HG02885 (cell line): ENCODE measurements around the gene KAT2A.
"Not testable (repeated sequence)": the region's sequence is repeated elsewhere in the genome, so short reads cannot be mapped to it uniquely, and the experiment has no call there.

Experiments
- ATAC-seq: cut with Tn5 transposase; IDR thresholded peaks from one replicate; pipeline ENCODE4 v1.9.1; 2021; ENCODE audit warnings: mild to moderate bottlenecking; ENCODE audit not compliant: unreplicated experiment, poor library complexity

Gene KAT2A

DNA sequence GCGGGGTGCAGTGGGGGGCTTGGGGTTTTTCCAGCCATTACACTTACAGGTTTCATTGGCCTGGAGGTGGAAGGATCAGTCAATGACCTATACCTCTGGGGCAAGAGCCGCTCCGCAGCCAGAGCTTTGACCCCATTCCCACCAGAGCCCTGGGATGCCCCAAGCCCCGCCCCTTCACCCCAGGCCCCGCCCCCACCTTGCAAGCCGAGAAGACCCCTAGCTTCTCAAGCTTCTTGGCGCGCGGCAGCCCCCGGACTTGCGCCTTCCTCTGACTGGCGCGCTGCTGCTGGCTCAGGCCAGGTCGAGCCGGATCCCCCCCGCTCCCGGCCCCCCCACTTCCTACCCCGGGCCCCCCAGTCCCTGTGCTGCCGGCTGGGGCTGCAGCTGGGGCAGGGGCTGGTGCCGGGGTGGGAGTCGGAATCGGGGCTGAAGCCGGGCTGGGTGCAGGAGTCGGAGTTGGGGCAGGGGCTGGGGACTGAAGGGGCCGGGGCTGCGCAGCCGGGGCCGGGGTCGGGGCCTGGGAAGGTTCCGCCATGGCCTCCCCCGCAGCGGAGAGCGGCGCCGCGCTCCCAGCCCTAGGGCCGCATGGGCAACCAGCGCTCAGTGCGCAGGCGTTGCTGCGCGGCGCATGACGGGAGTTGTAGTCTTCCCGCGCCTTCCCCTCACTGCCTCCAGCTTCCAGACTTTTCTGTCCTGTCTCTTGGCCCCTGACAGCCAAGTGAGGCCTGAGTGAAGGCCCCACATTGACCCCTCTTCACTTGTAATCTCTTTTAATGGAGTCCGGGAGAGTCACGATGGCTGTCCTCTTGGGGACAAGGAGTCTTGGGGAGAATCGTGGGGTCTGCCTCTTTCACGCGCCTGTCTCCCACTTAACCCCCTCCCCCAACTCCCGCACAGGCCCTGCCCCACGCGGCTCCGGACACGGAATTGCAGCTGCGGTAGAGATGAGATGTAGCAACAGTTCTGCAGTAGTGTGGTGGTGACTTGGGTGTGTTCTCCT lies at the start of gene KAT2A:
Gene KAT2A, minus strand, starts transcription at position 598 of the 1,000 bp plus-strand sequence. Its CDS starts 63 bp downstream, at position 535.
- peak; percentile 78 for ATAC-seq

DNA sequence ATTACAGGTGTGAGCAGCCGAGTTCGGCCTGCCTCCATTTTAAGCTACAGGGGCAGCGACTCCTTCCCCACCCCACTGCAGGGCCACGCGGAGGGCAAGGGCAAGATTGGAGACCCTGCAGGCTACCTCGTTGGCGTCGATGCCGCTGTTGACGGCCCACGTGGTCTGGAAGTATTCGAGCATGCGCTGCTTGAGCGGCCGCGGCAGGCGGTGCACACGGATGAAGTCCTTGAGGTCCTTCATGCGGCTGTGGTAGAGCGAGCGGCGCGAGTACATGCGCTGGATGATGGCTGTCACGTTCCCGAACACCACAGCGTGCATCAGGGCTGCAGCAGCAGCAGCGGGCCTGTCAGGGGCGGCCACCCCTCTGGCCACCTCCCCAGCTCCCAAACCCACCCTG lies 48.2 kb upstream of the KAT2A start:
- no peak for ATAC-seq

- ATAC-seq: no peak
Measured at GRCh38 chr17:42167807-42168206, 46.6 kb upstream of the KAT2A start.

DNA sequence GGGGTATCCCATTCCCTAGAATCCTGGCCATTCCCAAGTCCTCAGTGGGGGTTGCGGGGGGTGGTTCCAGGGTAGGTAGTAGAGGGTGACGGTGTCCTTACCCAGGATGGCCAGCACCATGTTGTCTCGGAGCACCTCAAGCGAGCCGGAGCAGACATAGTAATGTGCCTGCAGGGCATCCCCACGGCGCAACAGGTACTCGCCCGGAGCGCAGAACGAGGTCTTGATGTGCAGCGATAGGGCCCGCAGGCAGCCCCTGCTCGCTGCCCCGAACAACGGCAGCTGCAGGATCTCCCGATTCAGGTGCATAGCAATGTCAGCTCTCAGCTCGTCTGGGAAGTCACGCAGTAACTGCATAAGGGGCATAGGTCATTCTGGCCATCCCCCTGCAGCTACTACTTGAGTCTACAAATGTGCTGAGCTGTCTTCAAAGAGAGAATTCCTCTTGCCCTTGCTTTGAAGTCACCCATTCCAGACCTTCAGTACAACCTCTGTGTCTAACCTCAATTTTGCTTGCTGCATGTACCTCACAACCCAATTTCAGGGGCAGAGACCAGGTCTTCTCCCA lies 45.1 kb upstream of the KAT2A start:
- no peak for ATAC-seq

DNA sequence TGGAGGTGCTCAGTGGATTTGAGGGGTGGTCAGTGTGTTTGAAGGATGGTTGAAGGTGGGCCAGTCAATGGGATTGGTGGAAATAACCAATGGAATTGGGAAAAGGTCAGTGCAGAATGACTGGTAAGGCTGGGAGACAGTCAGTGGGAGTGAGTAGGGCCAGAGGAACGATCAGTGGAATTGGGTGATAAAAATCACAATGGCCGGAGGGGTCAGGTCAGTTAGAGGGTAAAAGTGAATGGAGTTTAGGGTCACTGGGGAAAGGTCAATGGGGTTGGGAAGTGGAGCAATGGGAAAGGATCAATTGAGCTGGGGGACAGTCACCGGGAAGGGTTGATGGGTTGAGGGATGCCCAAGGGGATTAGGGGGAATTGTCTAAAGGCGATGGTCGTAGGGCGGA lies 44.6 kb upstream of the KAT2A start:
- ATAC-seq: no peak

- ATAC-seq: no peak
Measured at GRCh38 chr17:42163696-42164407, 42.7 kb upstream of the KAT2A start.

DNA sequence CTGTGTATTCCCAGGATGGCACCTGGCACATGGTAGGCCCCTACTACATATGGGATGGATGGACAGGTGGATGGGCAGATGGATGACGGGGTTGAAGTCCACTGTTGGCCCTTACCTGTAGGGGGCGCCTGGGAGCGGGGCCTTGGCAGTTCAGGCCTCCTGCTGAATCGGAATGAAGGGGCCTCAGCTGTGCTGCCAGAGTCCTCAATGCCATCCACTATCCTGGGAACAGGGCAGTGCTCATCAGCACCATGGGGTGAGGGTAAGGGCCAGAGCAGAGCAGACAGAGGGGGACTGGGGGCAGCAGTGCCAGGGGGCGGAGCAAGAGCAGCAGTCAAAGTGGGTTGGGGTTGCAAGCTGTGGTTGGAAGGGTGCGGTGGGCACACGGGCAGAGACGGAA lies 41.9 kb upstream of the KAT2A start:
- ATAC-seq: no peak

DNA sequence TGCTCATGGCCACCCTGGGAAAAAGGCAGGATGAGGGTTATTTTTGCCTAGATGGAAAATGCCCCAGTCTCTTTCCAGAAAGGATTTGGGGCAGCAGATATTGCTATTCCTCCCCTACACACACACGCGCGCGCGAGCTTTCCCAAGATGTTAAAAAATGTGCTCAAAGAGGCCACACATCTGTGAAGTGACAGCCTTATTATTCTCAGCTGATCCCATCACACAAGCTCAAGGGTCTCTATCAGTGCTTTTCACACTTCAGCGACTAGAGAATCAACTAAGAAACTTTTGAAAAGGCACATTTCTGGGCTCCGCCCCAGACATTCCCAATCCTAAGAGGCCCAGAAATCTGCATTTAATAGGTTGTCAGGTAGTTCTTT lies 39.4 kb upstream of the KAT2A start:
- ATAC-seq: no peak

- ATAC-seq: no peak
Measured at GRCh38 chr17:42159796-42160530, 38.8 kb upstream of the KAT2A start.

GRCh38 chr17:42155614-42156045 lies 34.5 kb upstream of the KAT2A start:
- no peak for ATAC-seq

DNA sequence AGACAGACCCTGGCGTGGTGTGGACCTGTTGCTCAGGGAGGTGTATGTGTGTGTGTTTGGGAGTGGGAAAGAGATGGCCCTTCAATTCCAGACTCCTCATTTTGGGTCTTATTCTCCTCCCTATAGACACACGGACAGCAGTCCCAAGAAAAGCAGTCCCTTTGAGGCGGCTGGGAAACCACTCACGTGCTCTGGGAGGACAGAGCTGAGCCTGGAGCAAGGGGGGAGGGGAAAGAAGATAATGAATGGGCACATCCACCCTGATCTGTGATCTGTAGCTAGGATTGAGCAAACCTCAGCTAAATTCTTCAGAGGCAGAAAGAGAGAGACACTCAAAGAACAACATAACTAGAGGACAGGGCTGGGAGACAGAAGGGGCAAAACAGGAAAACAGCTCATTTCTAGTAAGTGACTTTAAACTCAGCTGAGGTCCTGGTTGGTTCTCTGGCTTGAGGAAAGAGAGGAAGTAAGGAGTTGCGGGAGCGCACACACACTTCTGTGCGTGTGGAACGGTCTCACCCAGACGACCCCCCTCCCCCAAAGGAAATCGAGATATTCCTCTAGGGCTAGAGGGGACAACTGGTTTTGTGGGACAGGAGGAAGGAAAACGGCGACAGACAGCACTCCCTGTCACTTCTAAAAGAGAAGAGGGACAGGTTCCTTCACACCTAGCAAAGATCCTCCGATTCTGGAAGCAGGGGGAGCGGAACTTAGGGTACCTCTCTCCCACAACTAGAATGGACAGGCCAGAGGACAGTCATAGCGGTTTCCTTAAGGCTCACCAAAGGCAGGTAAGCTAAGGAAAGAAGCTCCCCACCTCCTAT lies 33.0 kb upstream of the KAT2A start:
- no peak for ATAC-seq

DNA sequence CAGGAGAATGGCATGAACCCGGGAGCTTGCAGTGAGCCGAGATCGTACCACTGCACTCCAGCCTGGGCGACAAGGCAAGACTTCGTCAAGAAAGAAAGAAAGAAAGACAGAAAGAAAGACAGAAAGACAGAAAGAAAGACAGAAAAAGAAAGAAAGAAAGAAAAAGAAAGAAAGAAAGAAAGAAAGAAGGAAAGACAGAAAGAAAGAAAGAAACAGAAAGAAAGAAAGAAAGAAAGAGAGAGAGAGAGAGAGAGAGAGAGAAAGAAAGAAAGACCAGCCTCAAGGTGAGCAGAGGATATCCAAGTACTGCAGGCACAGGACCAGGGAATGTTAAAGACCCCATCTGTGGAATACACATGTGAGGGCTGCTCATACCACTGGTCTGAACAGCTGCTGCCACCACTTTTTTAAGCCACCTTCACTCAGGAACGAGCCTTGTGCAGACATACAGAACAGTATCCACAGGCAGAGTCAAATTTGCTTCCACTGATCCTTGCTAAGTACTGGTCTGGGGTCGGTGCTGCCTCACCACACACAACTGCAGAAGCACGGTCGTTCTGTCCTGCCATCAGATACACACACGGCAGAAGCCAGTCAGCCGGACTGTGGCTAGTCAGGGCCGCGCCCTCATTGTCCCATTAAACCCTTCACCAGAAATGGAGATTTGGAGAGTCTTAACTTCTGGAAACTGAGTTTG lies 25.9 kb upstream of the KAT2A start:
- no peak for ATAC-seq

DNA sequence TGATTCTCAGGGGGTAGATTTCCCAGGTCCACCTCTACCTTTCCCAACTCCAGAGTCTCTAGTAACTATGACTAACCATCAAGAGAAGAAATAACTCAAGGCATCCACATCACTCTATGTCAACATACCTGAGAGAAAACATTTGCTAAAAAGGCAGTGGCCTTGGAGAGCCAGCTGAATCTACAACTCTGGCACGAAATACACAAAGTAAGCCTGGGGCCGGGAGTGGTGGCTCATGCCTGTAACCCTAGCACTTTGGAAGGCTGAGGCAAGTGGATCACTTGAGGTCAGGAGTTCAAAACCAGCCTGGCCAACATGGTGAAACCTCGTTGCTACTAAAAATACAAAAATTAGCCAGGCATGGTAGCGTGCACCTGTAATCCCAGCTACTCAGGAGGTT lies 22.0 kb upstream of the KAT2A start:
- ATAC-seq: not testable (repeated sequence)

GRCh38 chr17:42142371-42142896 lies 21.3 kb upstream of the KAT2A start:
- ATAC-seq: no peak

DNA sequence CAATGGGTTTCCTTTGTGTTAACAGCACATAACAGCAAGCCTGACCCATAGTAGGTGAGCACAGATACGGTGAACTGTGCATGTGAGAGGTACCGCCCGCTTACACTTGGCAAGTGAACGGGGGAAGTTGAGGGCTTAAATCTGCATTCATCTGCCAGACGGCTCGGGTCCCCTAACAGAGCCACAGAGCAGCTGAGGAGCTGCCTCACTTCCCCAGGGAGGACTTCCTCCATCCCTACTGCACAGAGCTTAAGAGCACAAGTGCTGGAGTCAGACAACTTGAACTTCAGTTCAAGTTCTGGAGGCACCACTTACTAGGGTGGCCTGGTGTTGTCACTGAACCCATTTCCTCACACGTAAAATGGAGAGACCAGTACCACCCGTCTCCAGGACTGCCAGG lies 20.2 kb upstream of the KAT2A start:
- no peak for ATAC-seq

- ATAC-seq: not testable (repeated sequence)
Measured at GRCh38 chr17:42140690-42141089, 19.5 kb upstream of the KAT2A start.

DNA sequence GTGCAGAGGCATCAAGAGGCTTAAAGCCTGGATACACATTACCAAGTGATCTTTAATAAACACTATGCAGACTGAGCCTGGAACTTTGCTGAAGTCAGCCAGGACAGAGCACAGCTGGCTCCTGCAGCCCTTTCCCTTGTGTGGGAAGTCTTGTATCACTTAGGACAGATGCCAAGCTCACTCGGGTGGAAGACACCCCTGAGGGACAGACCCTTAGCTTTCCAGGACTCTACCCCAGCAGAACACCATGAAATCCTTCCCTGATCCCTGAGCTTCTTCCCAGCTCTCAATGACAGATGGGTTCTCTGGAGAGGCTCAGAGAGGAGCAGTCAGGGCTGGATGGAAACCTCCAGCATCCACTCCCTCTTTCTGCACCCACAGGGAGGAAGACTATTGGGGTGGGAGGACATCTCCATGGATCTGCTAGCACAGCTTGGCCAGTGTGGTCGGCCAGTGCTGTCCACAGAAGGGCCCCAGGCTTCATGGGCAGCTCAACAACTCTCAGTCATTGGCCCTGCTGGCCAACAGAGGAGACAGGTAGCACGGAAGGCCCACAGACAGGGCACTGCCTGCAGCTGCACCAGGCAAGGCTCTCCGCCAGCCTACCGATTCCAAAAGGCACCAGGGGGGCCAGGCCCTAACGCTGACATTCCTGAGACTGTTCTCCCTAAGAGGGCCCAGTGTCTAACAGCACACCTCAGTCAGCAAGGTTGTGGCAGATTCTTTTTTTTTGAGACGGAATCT lies 17.8 kb upstream of the KAT2A start:
- ATAC-seq: no peak

DNA sequence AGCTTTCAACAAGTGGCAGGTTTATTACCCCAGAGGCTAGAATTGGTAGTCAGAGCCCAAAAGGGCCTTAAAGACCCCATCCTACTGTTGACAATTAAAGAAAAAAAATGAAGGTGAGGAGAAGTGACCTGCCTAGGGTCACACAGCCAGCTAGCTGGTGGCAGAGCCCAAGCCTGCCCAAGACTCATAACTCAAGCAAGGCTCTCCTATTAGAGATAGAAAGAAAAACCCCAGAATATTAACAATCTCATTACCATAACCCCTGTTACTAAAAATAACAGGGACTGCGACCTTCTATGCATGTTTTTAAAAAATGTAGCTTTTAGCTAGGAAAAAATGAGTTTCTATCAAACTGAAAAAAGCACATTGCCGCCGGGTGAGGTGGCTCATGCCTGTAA lies 15.5 kb upstream of the KAT2A start:
- no peak for ATAC-seq
